Thyroid gland (tissue), 4 donors: Measurements from ENCODE around the gene CCDC192. TPM values are rescaled to one million over a fixed set of nuclear protein-coding genes. Genes with fewer than 3 reads are reported as not detected.

Experiments used
- DNase-seq, 2 donors: peaks; one replicate each; pipeline ENCODE4 v3.0.0-alpha.2; 2019
- H3K27ac ChIP-seq, 3 donors: fragments of 200-600 bp; sonication (generic); 1 replicate in 2 of 3; 2 replicates in 1 of 3; pipeline ENCODE4 v1.5.1; 2016 to 2019; ENCODE audit warnings: mild to moderate bottlenecking in 1 of 3, moderate library complexity in 1 of 3
- H3K27me3 ChIP-seq: fragments of 200-600 bp; sonication (generic); one replicate; pipeline ENCODE4 v1.5.1; 2019
- H3K36me3 ChIP-seq, 2 donors: fragments of 200-600 bp; sonication (generic); one replicate each; pipeline ENCODE4 v1.5.1; 2016 to 2019
- H3K4me1 ChIP-seq, 2 donors: fragments of 200-600 bp; sonication (generic); one replicate each; pipeline ENCODE4 v1.5.1; 2017 to 2019
- H3K4me3 ChIP-seq, 3 donors: fragments of 200-600 bp; sonication (generic); replicated peaks in 1 of 3; 1 replicate in 2 of 3; 2 replicates in 1 of 3; pipeline ENCODE4 v1.5.1; 2016; ENCODE audit warnings: mild to moderate bottlenecking in 1 of 3
- H3K9me3 ChIP-seq: fragments of 200-600 bp; sonication (generic); one replicate; pipeline ENCODE4 v1.5.1; 2017
- CTCF ChIP-seq, 6 experiments: fragments of 200-600 bp in 3 of 6; fragments of 450-650 bp in 3 of 6; sonication (generic) in 3 of 6; IDR thresholded peaks; one replicate each; pipeline ENCODE4 v1.5.1; 2016 to 2019; ENCODE audit warnings: antibody characterized with exemption in 6 of 6, mild to moderate bottlenecking in 2 of 6, inconsistent platforms in 1 of 6, moderate library complexity in 1 of 6
- POLR2A ChIP-seq, 2 donors: fragments of 450-650 bp; IDR thresholded peaks; one replicate each; pipeline ENCODE4 v1.6.1; 2017; ENCODE audit warnings: antibody characterized with exemption in 2 of 2, mild to moderate bottlenecking in 2 of 2, moderate library complexity in 1 of 2
- WGBS, 2 donors: methylation state at CpG; one replicate each; pipeline ENCODE4 v1.1.5; 2017; 5-methylcytosine and 5-hydroxymethylcytosine counted together
- intact Hi-C: fragments of 100-400 bp; cut with DNase I; formaldehyde crosslinking; loops from one replicate; pipeline ENCODE4 v1.15.1; 2023
- total RNA-seq, 4 donors: library from RNA; depleted of rRNA; stranded (reverse); fragments of >200 nt; gene quantifications; one replicate each; pipeline ENCODE4 v1.2.3, GENCODE V29; 2016

Gene CCDC192
- total RNA-seq, 4 donors from 2014 or later: 1.3 TPM; not detected in 3

DNA sequence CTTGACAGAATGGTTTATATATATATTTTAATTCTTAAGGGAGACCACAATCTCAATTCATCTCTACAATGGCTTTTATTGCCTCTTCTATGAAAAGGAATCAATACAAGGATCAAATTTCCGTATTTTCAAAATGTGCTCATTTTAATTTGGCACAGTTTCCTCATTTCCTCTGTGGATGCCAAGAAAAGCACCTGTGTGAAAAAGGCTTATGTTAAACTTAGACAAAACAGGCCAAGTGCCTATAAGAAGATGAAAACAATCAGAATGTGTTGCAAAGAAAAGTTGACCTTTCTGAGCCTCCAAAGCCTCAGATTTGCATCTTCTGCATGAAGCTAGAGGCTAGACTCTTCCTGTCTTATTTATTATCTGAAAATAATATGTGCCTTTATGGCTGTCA lies 206.6 kb downstream of the CCDC192 start:
- DNase-seq: no peak
- H3K9me3 ChIP-seq: no peaks in the 10 kb centered on the region
- no peak overlapping the region for H3K27ac ChIP-seq
- no peaks in the 10 kb centered on the region for H3K27me3 ChIP-seq
- no peaks in the 10 kb centered on the region for H3K36me3 ChIP-seq
- TF ChIP-seq CTCF (IDR thresholded peaks at IDR 0.05) (no peak), POLR2A (IDR thresholded peaks at IDR 0.05) (no peak)
- WGBS, 2 donors: 72 to 76% methylated on average over 1 of the region's 1 CpG
- intact Hi-C loops: no loop called here
- H3K4me1 ChIP-seq: no peaks in the 10 kb centered on the region
- no peak overlapping the region for H3K4me3 ChIP-seq

GRCh38 chr5:127910307-127910956 lies 207.2 kb downstream of the CCDC192 start:
- no peak for DNase-seq
- H3K4me3 ChIP-seq: no peak overlapping the region
- H3K27me3 ChIP-seq: no peaks in the 10 kb centered on the region
- 95 to 96% methylated on average over 2 of the region's 2 CpGs for WGBS, 2 donors
- H3K27ac ChIP-seq: no peak overlapping the region
- H3K9me3 ChIP-seq: no peaks in the 10 kb centered on the region
- no peaks in the 10 kb centered on the region for H3K36me3 ChIP-seq
- H3K4me1 ChIP-seq: no peaks in the 10 kb centered on the region
- intact Hi-C loops: no loop called here
- TF ChIP-seq POLR2A (IDR thresholded peaks at IDR 0.05): no peak
- no peak for TF ChIP-seq CTCF (IDR thresholded peaks at IDR 0.05)

- H3K36me3 ChIP-seq: no peaks in the 10 kb centered on the region
- DNase-seq: no peak
- H3K4me3 ChIP-seq: no peak overlapping the region
- H3K27me3 ChIP-seq: no peaks in the 10 kb centered on the region
- WGBS, 2 donors: 94% methylated on average over 2 of the region's 2 CpGs
- TF ChIP-seq CTCF (IDR thresholded peaks at IDR 0.05) (no peak), POLR2A (IDR thresholded peaks at IDR 0.05) (no peak)
- H3K9me3 ChIP-seq: no peaks in the 10 kb centered on the region
- no peak overlapping the region for H3K27ac ChIP-seq
- intact Hi-C loops: no loop called here
- no peaks in the 10 kb centered on the region for H3K4me1 ChIP-seq
Measured at GRCh38 chr5:127911619-127912018, 208.4 kb downstream of the CCDC192 start.

DNA sequence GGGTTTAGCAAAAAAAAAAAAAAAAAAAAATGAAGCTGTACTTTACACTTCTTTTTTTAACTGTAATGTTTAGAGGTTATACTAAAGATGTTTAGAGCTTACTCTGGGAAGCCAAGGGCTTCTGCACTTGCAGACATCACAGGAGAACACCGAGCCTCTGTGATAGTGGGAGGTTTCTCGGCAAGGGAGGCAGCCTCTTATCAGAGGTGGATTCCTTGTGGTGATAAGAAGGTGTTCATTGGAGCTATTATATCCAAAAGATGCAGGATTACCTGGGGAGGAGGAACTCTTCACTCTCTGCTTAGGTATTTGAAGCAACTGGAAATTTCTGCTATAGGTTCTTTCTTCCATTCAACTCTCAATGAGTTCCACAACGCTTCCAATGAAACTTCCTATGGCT lies 209.2 kb downstream of the CCDC192 start:
- WGBS, 2 donors: 86 to 90% methylated on average over 3 of the region's 3 CpGs
- Histone ChIP-seq H3K27me3 (no peaks in the 10 kb centered on the region), H3K27ac (no peak overlapping the region), H3K4me3 (no peak overlapping the region), H3K4me1 (no peaks in the 10 kb centered on the region), H3K9me3 (no peaks in the 10 kb centered on the region), H3K36me3 (no peaks in the 10 kb centered on the region)
- TF ChIP-seq POLR2A (IDR thresholded peaks at IDR 0.05) (no peak), CTCF (IDR thresholded peaks at IDR 0.05) (no peak)
- intact Hi-C loops: no loop called here
- DNase-seq: no peak

DNA sequence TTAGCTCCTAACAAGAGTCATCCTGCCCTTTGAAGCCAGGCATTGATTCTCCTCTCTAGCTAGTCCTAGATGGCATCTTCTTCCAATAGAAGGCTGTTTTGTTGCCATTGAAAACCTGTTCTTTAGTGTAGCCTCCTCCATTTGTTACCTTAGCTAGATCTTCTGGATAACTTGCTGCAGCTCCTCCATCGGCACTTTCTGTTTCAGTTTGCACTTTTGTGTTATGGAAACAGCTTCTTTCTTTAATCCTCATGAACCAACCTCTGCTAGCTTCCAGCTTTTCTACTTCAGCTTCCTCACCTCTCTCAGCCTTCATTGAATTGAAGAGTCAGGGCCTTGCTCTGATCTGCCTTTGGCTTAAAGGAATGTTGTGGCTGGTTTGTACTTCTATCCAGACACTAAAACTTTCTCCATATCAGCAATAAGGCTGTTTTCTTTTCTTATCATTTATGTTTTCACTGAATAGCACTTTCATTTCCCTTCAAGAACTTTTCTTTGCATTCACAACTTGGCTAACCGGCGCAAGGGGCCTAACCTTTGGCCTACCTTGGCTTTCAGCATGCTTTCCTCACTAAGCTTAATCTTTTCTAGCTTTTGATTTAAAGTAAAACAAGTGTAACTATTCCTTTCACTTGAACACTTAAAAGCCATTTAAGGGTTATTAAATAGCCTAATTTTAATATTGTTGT lies 213.8 kb downstream of the CCDC192 start:
- Histone ChIP-seq H3K36me3 (no peaks in the 10 kb centered on the region), H3K27ac (no peak overlapping the region), H3K4me3 (no peak overlapping the region), H3K27me3 (no peaks in the 10 kb centered on the region), H3K4me1 (no peaks in the 10 kb centered on the region), H3K9me3 (no peaks in the 10 kb centered on the region)
- intact Hi-C loops: no loop called here
- 71 to 78% methylated on average over 3 of the region's 3 CpGs for WGBS, 2 donors
- TF ChIP-seq CTCF (IDR thresholded peaks at IDR 0.05) (no peak), POLR2A (IDR thresholded peaks at IDR 0.05) (no peak)
- no peak for DNase-seq
